NCI-H128 (cell line): ENCODE measurements around the gene SERBP1.

ENCODE experiments used
- DNase-seq: peaks from one replicate; lab custom pipeline; 2025; ENCODE audit not compliant: unreplicated experiment; lab: John Stamatoyannopoulos, UW

SERBP1 gene

DNA sequence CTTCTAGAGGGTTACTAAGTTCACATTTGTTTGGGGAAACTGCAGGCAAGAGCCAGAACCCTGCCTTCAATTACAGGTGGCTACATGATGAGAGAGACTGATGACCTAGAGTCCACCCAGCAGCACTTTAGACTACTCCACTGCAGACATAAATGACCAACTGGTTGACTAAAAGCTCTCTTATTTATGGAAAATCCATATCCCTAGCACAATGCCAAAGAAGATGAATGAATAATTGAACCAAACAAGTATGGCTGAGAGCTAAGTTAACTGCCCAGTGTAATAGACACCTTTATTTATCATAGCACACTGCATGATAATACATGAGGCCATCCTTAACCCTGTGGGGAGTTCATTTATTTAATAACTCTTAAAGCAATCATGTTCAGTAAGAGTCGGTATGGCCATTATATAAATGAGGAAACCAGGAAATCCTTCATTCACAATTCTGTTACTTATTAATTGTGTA, 62.1 kb downstream of the SERBP1 start:
- no peak for DNase-seq

GRCh38 chr1:67367370-67368045, 62.7 kb downstream of the SERBP1 start:
- DNase-seq: no peak

DNA sequence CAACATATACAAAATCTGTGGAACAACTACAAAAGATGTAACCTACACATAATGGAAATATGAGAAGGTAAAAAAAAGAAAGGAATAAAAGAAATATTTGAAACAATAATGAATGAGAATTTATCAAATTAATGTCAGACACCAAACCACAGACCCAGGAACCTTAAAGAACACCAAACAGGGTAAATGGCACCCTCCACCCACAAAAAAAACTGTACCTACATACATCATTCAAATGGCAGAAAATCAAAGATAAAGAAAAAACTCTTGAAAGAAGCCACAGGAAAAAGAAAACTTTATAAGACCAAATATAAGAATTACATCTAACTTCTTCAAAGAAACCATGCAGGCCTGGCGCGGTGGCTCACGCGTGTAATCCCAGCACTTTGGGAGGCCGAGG, 68.6 kb downstream of the SERBP1 start:
- DNase-seq: no peak

DNA sequence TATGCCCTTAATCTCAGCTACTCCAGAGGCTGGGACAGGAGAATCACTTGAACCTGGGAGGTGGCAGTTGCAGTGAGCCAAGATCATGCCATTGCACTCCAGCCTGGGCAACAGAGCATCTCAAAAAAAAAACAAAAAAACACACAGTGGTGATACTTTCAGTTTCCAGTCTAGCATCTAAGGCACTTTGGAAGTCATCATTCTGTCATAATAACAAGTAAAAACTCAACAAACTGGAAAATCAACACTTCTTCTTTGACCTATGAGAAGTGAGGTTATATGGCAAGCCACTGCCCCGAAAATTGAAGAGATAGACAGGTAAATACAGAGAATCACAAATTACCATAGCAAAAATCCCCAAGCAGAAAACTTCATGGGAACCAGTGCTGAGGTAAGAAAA, 70.6 kb downstream of the SERBP1 start:
- DNase-seq: no peak
